GM12891 (cell line): ENCODE data around the gene COPZ1.

Experiments
- POLR2AphosphoS5 ChIP-seq: IDR thresholded peaks from 2 replicates; pipeline ENCODE4 v1.6.1; 2011; ENCODE audit warnings: low read depth, low read length, control low read depth
- TAF1 ChIP-seq: IDR thresholded peaks from 2 replicates; pipeline ENCODE4 v1.6.1; 2011; ENCODE audit warnings: low read depth, low read length, control low read depth

- TF ChIP-seq POLR2AphosphoS5 (no peak), TAF1 (no peak)
Measured at GRCh38 chr12:54384591-54385041, 59.7 kb downstream of the COPZ1 start, which contains the start of gene ZNF385A.
